ENCODE measurements around the gene SLC39A10. TPM values are rescaled to one million over a fixed set of nuclear protein-coding genes. Genes with fewer than 3 reads are reported as not detected.
A peak's percentile ranks its signal among the peaks of the same experiment; 100 is the strongest.

Gene SLC39A10
- total RNA-seq, 1 donor from 2014 or later = 29.4 TPM

- Histone ChIP-seq H3K27ac (no peak overlapping the region), H3K4me3 (no peak overlapping the region), H3K9me3 (no peaks in the 10 kb centered on the region), H3K36me3 (no peaks in the 10 kb centered on the region), H3K27me3 (no peaks in the 10 kb centered on the region), H3K4me1 (no peaks in the 10 kb centered on the region)
- no peak for ATAC-seq
- TF ChIP-seq CTCF (IDR thresholded peaks at IDR 0.05) = no peak
- intact Hi-C loops (cut with DNase I) = no loop called here
- no peak for DNase-seq
Measured at GRCh38 chr2:195652911-195653310, 4.1 kb upstream of the SLC39A10 start.

DNA sequence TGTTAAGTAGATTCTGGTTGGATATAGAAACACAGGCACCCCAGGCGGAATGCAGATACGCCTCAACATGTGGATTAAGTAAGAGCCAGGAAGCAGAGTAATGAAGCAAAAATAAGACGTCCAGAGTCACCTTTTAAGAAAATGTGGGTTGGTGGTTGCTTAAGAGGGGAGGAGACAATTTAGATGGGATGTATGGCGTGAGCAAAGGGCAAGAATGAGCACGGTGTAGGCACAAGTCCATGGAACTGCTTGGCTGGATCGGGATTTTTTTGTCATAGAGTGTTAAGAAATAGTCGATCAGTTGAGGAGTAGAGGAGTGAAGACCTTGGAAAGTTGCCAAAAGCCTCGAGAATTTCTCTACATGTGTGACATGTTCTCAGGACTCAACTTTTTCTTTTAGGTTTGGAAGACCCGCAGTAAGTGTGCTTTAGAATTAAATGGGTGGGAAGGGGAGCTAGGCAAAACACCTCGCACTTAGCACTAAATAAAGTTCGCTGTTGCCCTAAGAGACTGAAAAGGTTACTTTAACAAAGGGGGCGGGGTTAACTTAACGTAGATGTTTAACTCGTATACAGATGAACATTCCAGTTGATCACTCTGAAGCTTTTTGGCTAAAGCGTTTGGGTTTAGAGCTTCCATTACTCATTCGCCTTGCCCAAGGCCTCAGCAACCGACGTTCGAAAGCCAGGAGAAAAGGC is 716 bp upstream of the SLC39A10 start:
- H3K9me3 ChIP-seq = no peaks in the 10 kb centered on the region
- H3K27me3 ChIP-seq = no peaks in the 10 kb centered on the region
- DNase-seq (no peak), ATAC-seq (no peak)
- H3K4me1 ChIP-seq = peaks cover 26% of the 10 kb centered on the region
- peak overlapping the region; percentile 85 for H3K27ac ChIP-seq
- H3K4me3 ChIP-seq = peak overlapping the region; percentile 89
- intact Hi-C loops (cut with DNase I) = no loop called here
- no peaks in the 10 kb centered on the region for H3K36me3 ChIP-seq
- TF ChIP-seq CTCF (IDR thresholded peaks at IDR 0.05) = no peak

DNA sequence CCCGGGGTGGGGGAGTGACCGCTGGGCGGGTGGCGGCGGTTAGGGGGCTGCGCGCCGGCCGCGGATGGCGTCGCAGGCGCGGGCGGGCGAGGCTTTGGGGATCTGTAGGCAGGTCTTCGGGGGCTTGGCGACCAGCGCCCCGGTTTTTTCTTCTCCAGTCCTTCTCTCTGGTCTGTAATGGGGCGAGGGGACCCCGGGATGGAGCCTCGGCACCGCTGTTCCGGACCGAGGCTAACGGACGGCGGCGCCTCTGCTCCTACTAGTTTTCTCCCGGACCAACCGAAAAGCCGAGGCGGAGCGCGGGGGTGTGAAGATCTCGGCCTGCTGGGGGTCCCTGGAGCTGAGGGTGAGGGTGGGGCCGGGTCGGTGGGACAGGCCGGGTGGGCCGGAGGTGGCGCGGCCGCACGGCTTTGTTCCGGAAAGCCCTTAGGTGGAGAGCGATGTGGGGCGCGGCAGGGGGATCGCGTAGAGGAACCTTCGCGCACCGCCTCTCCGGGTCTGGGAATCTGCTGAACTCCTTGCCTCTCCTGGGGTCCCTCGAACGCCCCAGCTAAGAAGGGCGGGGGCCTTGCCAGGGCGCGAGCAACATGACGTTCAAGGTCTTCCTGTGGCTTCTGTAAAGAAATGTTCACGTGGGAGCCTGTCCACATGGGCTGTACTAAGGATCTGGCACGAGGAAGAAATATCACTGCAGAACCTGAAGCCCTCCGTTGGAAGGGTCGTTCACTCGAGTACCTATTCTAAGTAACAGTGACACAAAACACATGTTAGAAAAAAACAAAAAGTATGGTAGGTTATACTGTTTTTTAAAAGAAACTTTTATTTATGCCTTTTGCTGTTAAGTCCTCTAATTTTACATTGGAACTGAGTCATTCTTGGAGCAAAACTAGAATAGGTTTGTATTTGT is 861 bp downstream of the SLC39A10 start:
- TF ChIP-seq CTCF (IDR thresholded peaks at IDR 0.05) = no peak
- DNase-seq (peak; percentile 81), ATAC-seq (peak; percentile 39)
- intact Hi-C loops (cut with DNase I) = no loop called here
- H3K9me3 ChIP-seq = no peaks in the 10 kb centered on the region
- peak overlapping the region; percentile 98 for H3K27ac ChIP-seq
- peak overlapping the region; percentile 89 for H3K4me3 ChIP-seq
- H3K36me3 ChIP-seq = no peaks in the 10 kb centered on the region
- H3K4me1 ChIP-seq = peaks cover 36% of the 10 kb centered on the region
- H3K27me3 ChIP-seq = no peaks in the 10 kb centered on the region

GRCh38 chr2:195658541-195658890 is 1.5 kb downstream of the SLC39A10 start:
- Histone ChIP-seq H3K36me3 (no peaks in the 10 kb centered on the region), H3K4me1 (peaks cover 40% of the 10 kb centered on the region), H3K4me3 (peak overlapping the region; percentile 89), H3K9me3 (no peaks in the 10 kb centered on the region), H3K27ac (peak overlapping the region; percentile 98), H3K27me3 (no peaks in the 10 kb centered on the region)
- no peak for TF ChIP-seq CTCF (IDR thresholded peaks at IDR 0.05)
- DNase-seq (no peak), ATAC-seq (no peak)
- intact Hi-C loops (cut with DNase I) = no loop called here

DNA sequence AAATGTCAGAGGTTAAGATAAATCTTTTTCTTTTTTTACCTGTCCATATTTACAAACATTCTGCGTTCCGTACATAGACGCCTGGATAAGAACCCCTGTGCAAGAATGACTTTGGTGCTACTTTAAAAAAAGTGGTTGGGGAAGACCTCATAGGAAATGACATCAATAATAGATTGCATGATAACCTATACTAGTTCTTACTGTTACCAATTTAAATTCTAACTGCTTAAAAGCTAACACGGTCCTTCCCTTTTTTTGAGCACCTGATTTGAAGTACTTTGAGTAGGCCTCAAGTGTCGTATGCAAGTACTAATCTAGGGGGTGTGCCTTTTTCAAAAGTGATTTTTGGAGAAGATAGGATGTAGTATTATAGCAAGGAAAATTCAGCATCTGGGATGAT is 2.1 kb downstream of the SLC39A10 start:
- no peak for TF ChIP-seq CTCF (IDR thresholded peaks at IDR 0.05)
- Histone ChIP-seq H3K9me3 (no peaks in the 10 kb centered on the region), H3K36me3 (no peaks in the 10 kb centered on the region), H3K4me3 (peak overlapping the region; percentile 89), H3K4me1 (peaks cover 40% of the 10 kb centered on the region), H3K27ac (peak overlapping the region; percentile 98), H3K27me3 (no peaks in the 10 kb centered on the region)
- ATAC-seq (no peak), DNase-seq (no peak)
- intact Hi-C loops (cut with DNase I) = no loop called here
